ENCODE measurements around the gene MYCBP2. TPM values are rescaled to one million over a fixed set of nuclear protein-coding genes. Genes with fewer than 3 reads are reported as not detected.

Gene MYCBP2
- total RNA-seq, 1 donor, result 155 TPM

DNA sequence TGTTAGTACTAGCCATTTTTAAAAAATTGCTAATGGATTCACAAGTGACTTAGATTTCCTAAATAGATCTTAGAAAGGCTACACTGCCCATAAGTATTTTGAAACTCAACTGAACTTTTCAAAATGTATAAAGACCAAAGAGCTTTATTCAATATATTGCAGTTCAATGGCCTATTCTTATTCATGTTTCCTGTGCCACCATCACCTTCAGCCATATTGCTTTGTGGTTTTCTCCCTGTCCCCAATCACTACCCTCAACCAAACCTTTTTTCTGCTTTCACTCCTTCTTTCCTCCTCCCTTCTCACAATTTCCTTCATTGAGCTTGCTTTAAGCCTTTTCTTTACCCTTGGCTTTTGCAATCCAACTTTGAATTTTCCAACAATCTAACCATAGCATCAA lies 100.9 kb downstream of the MYCBP2 start:
- no peak overlapping the region for H3K4me2 ChIP-seq (ENCODE audit: insufficient read depth, low read length)
- no peak overlapping the region for H3K27ac ChIP-seq (ENCODE audit: low read depth, low read length)
- no peak overlapping the region for H2AFZ ChIP-seq (ENCODE audit: low read length)
- no peaks in the 10 kb centered on the region for H3K79me2 ChIP-seq (ENCODE audit: insufficient read depth, low read length)
- no peaks in the 10 kb centered on the region for H3K27me3 ChIP-seq (ENCODE audit: insufficient read depth, low read length)
- H4K20me1 ChIP-seq (ENCODE audit: insufficient read depth, low read length), result no peaks in the 10 kb centered on the region
- DNase-seq (ENCODE audit: insufficient read length, low spot score, missing footprints), result no peak
- H3K9me3 ChIP-seq (ENCODE audit: low read depth, low read length), result no peaks in the 10 kb centered on the region
- H3K4me1 ChIP-seq (ENCODE audit: insufficient read depth, low read length), result no peaks in the 10 kb centered on the region
- TF ChIP-seq, protein P1, sequence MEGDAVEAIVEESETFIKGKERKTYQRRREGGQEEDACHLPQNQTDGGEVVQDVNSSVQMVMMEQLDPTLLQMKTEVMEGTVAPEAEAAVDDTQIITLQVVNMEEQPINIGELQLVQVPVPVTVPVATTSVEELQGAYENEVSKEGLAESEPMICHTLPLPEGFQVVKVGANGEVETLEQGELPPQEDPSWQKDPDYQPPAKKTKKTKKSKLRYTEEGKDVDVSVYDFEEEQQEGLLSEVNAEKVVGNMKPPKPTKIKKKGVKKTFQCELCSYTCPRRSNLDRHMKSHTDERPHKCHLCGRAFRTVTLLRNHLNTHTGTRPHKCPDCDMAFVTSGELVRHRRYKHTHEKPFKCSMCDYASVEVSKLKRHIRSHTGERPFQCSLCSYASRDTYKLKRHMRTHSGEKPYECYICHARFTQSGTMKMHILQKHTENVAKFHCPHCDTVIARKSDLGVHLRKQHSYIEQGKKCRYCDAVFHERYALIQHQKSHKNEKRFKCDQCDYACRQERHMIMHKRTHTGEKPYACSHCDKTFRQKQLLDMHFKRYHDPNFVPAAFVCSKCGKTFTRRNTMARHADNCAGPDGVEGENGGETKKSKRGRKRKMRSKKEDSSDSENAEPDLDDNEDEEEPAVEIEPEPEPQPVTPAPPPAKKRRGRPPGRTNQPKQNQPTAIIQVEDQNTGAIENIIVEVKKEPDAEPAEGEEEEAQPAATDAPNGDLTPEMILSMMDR (IDR thresholded peaks at IDR 0.05; ENCODE audit: extremely low read depth, low read depth, low read length), result no peak
- H3K4me3 ChIP-seq (ENCODE audit: insufficient read depth, low read length), result no peak overlapping the region
- peaks cover 4% of the 10 kb centered on the region for H3K36me3 ChIP-seq (ENCODE audit: insufficient read depth, low read length)

DNA sequence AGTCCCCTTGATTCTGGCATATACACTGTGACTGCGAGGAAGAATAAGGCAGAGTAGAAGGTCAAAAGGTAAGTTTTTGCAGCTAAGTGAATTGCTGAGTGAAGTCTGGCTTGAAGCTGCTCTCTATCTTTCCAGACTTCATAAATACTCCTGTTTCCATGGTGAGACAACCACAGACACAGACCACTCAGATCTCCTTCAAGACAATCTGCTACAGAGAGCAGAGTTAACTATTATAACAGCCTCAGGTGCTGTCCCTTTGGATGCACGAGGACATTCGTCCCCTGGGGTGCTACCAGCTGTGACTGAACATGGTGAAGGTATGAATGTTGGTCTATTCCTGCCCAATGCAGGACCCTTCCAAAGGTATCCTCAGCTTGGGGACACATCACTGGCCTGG lies 104.0 kb downstream of the MYCBP2 start:
- H3K27ac ChIP-seq (ENCODE audit: low read depth, low read length), result no peak overlapping the region
- H2AFZ ChIP-seq (ENCODE audit: low read length), result no peak overlapping the region
- H3K9me3 ChIP-seq (ENCODE audit: low read depth, low read length), result no peaks in the 10 kb centered on the region
- H3K4me3 ChIP-seq (ENCODE audit: insufficient read depth, low read length), result no peak overlapping the region
- no peaks in the 10 kb centered on the region for H4K20me1 ChIP-seq (ENCODE audit: insufficient read depth, low read length)
- H3K4me1 ChIP-seq (ENCODE audit: insufficient read depth, low read length), result no peaks in the 10 kb centered on the region
- no peaks in the 10 kb centered on the region for H3K79me2 ChIP-seq (ENCODE audit: insufficient read depth, low read length)
- H3K36me3 ChIP-seq (ENCODE audit: insufficient read depth, low read length), result no peaks in the 10 kb centered on the region
- no peak overlapping the region for H3K4me2 ChIP-seq (ENCODE audit: insufficient read depth, low read length)
- no peaks in the 10 kb centered on the region for H3K27me3 ChIP-seq (ENCODE audit: insufficient read depth, low read length)
- DNase-seq (ENCODE audit: insufficient read length, low spot score, missing footprints), result no peak
- TF ChIP-seq, protein P1 (IDR thresholded peaks at IDR 0.05; ENCODE audit: extremely low read depth, low read depth, low read length), result no peak

DNA sequence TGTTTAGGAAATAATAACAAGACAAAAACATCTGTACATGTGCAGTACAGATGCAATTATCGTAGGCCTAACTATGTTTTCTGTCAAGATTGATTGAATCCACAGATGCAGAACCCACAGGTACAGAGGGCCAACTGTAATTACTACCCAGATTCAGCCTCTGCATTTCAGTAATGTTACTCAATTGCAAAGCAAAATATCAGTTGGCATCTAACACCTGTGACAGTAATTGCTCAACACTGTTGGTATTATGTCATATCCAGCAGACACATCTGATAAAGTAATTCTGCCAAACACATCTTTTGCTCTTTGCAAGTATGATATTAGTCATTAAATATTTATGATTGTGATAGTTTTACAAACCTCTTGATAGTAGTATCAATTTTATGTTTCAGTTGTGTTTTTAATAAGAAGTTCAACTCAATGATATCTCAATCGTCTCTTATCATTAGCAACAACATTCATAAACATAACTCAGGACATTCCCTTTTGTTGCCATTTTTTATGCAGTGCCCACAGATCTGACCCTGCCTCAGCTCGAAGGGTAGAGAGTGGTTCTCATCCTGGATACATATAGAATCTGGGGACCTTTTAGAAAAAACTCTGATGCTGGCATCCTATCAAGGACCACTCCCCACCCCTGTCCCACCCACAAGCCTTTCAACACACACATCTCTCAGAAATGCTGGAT lies 104.7 kb downstream of the MYCBP2 start:
- no peaks in the 10 kb centered on the region for H3K4me1 ChIP-seq (ENCODE audit: insufficient read depth, low read length)
- no peaks in the 10 kb centered on the region for H3K79me2 ChIP-seq (ENCODE audit: insufficient read depth, low read length)
- DNase-seq (ENCODE audit: insufficient read length, low spot score, missing footprints), result no peak
- H3K9me3 ChIP-seq (ENCODE audit: low read depth, low read length), result no peaks in the 10 kb centered on the region
- no peaks in the 10 kb centered on the region for H4K20me1 ChIP-seq (ENCODE audit: insufficient read depth, low read length)
- H2AFZ ChIP-seq (ENCODE audit: low read length), result no peak overlapping the region
- no peak overlapping the region for H3K27ac ChIP-seq (ENCODE audit: low read depth, low read length)
- no peak overlapping the region for H3K4me2 ChIP-seq (ENCODE audit: insufficient read depth, low read length)
- H3K27me3 ChIP-seq (ENCODE audit: insufficient read depth, low read length), result no peaks in the 10 kb centered on the region
- no peaks in the 10 kb centered on the region for H3K36me3 ChIP-seq (ENCODE audit: insufficient read depth, low read length)
- no peak overlapping the region for H3K4me3 ChIP-seq (ENCODE audit: insufficient read depth, low read length)
- TF ChIP-seq, protein P1 (IDR thresholded peaks at IDR 0.05; ENCODE audit: extremely low read depth, low read depth, low read length), result no peak

DNA sequence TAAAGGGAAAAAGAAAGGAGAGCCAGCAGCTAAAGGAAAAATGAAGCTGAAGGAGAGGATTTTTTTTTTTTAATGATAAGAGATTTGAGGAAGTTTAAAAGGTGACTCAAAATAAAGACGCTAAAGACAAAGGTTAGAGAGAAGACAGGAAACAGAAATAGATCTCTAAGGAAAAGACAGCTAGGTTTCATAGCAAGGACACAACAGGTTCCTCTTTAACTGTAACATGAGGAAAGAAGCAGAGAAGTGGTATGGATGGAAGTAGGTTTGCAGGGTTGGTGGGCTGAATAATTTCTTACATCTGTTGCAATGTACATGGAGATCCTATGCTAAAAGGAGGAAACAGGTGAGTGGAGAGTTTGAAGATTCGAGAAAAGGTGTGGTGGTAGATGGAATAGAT lies 107.5 kb downstream of the MYCBP2 start:
- H3K4me3 ChIP-seq (ENCODE audit: insufficient read depth, low read length), result no peak overlapping the region
- TF ChIP-seq, protein P1 (IDR thresholded peaks at IDR 0.05; ENCODE audit: extremely low read depth, low read depth, low read length), result no peak
- H3K36me3 ChIP-seq (ENCODE audit: insufficient read depth, low read length), result no peaks in the 10 kb centered on the region
- no peaks in the 10 kb centered on the region for H4K20me1 ChIP-seq (ENCODE audit: insufficient read depth, low read length)
- DNase-seq (ENCODE audit: insufficient read length, low spot score, missing footprints), result no peak
- H3K27me3 ChIP-seq (ENCODE audit: insufficient read depth, low read length), result no peaks in the 10 kb centered on the region
- no peak overlapping the region for H2AFZ ChIP-seq (ENCODE audit: low read length)
- no peaks in the 10 kb centered on the region for H3K4me1 ChIP-seq (ENCODE audit: insufficient read depth, low read length)
- H3K9me3 ChIP-seq (ENCODE audit: low read depth, low read length), result no peaks in the 10 kb centered on the region
- H3K79me2 ChIP-seq (ENCODE audit: insufficient read depth, low read length), result no peaks in the 10 kb centered on the region
- H3K27ac ChIP-seq (ENCODE audit: low read depth, low read length), result no peak overlapping the region
- no peak overlapping the region for H3K4me2 ChIP-seq (ENCODE audit: insufficient read depth, low read length)

Measured in osteoblast (primary cell).